SU-DHL-6 (cell line): ENCODE data around the gene PRKAG3.

ENCODE experiments used
- CTCF ChIP-seq: fragments of 200-600 bp; sonication (generic); IDR thresholded peaks from one replicate; pipeline ENCODE4 v1.5.1; 2017; ENCODE audit warnings: antibody characterized with exemption, mild to moderate bottlenecking, low read length, moderate library complexity; ENCODE audit not compliant: insufficient read depth, poor library complexity, severe bottlenecking
- EZH2phosphoT487 ChIP-seq: fragments of 200-600 bp; sonication (generic), shearing (Covaris generic); conservative IDR thresholded peaks from 2 replicates; pipeline ENCODE4 v1.6.1; 2018; ENCODE audit warnings: mild to moderate bottlenecking, antibody characterized with exemption, low read length, moderate library complexity, mixed read lengths

- no peak for TF ChIP-seq CTCF
- no peak for TF ChIP-seq EZH2phosphoT487
Observed at GRCh38 chr2:218777276-218777990, 54.2 kb downstream of the PRKAG3 start.
